Fibroblast of mammary gland (primary cell): Measurements from ENCODE around the gene PDE6D.
"Not testable (repeated sequence)": the region's sequence is repeated elsewhere in the genome, so short reads cannot be mapped to it uniquely, and the experiment has no call there.

Experiments used
- DNase-seq: peaks from one replicate; pipeline ENCODE4 v3.0.0-alpha.2; 2010; ENCODE audit warnings: low read depth
- H3K4me3 ChIP-seq: 2 replicates; pipeline ENCODE4 v1.5.1; 2011; ENCODE audit warnings: low read depth, mild to moderate bottlenecking, low read length, moderate library complexity; ENCODE audit not compliant: control insufficient read depth
- CTCF ChIP-seq: conservative IDR thresholded peaks from 2 replicates; pipeline ENCODE4 v1.5.1; 2011; ENCODE audit warnings: low read depth, low read length, inconsistent platforms; ENCODE audit not compliant: control insufficient read depth, insufficient read depth

PDE6D gene

GRCh38 chr2:231751042-231751815 is 29.9 kb downstream of the PDE6D start:
- no peak for TF ChIP-seq CTCF
- H3K4me3 ChIP-seq: no peak overlapping the region
- no peak for DNase-seq

- not testable (repeated sequence) for H3K4me3 ChIP-seq, DNase-seq
Measured at GRCh38 chr2:231749016-231749415, 32.1 kb downstream of the PDE6D start.

GRCh38 chr2:231748153-231748896 is 32.8 kb downstream of the PDE6D start:
- not testable (repeated sequence) for DNase-seq, H3K4me3 ChIP-seq

- H3K4me3 ChIP-seq: no peak overlapping the region
- DNase-seq: no peak
- TF ChIP-seq CTCF: no peak
Measured at GRCh38 chr2:231745303-231746038, 35.6 kb downstream of the PDE6D start.

- no peak for DNase-seq
- TF ChIP-seq CTCF: no peak
- H3K4me3 ChIP-seq: no peak overlapping the region
Measured at GRCh38 chr2:231743376-231744116, 37.5 kb downstream of the PDE6D start.

- H3K4me3 ChIP-seq: no peak overlapping the region
- no peak for DNase-seq
- TF ChIP-seq CTCF: no peak
Measured at GRCh38 chr2:231737761-231738160, 43.3 kb downstream of the PDE6D start.

GRCh38 chr2:231732604-231733003 is 48.5 kb downstream of the PDE6D start:
- TF ChIP-seq CTCF: no peak
- no peak for DNase-seq

More at GRCh38 chr2:231732604-231733003, 48.5 kb downstream of the PDE6D start:
- no peak overlapping the region for H3K4me3 ChIP-seq
